NCI-H2227 treated with DMSO at 0.1 percent for 48 hours (cell line): ENCODE measurements around the gene SELENOF.
"Not testable (repeated sequence)": the region's sequence is repeated elsewhere in the genome, so short reads cannot be mapped to it uniquely, and the experiment has no call there.

ENCODE experiments used
- DNase-seq: peaks from one replicate; lab custom pipeline; 2025; lab: John Stamatoyannopoulos, UW

Gene SELENOF

DNA sequence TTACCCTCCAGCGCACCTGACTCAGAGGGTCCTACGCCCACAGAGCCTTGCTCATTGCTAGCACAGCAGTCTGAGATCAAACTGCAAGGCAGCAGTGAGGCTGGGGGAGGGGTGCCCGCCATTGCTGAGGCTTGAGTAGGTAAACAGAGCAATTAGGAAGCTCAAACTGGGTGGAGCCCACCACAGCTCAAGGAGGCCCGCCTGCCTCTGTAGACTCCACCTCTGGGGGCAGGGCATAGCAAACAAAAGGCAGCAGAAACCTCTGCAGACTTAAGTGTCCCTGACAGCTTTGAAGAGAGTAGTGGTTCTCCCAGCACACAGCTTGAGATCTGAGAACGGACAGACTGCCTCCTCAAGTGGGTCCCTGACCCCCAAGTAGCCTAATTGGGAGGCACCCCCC is 99.8 kb downstream of the SELENOF start:
- DNase-seq, result not testable (repeated sequence)
